Smooth muscle cell of the umbilical artery (primary cell): ENCODE results near the gene GADD45A. TPM values are rescaled to one million over a fixed set of nuclear protein-coding genes. Genes with fewer than 3 reads are reported as not detected.

ENCODE experiments used
- total RNA-seq: library from RNA; depleted of rRNA; stranded (reverse); fragments of >200 nt; gene quantifications from 2 replicates; pipeline ENCODE4 v1.2.3, GENCODE V29; 2014

Gene GADD45A, protein sequence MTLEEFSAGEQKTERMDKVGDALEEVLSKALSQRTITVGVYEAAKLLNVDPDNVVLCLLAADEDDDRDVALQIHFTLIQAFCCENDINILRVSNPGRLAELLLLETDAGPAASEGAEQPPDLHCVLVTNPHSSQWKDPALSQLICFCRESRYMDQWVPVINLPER
- total RNA-seq, result 74.8 and 80.2 TPM in 2 replicates

DNA sequence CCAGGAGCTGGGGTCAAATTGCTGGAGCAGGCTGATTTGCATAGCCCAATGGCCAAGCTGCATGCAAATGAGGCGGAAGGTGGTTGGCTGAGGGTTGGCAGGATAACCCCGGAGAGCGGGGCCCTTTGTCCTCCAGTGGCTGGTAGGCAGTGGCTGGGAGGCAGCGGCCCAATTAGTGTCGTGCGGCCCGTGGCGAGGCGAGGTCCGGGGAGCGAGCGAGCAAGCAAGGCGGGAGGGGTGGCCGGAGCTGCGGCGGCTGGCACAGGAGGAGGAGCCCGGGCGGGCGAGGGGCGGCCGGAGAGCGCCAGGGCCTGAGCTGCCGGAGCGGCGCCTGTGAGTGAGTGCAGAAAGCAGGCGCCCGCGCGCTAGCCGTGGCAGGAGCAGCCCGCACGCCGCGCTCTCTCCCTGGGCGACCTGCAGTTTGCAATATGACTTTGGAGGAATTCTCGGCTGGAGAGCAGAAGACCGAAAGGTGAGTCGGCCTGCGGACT lies at the start of gene GADD45A:
Gene GADD45A (plus strand): TSS at position 135 of the 491 bp plus-strand sequence. CDS start 294 bp downstream, at position 429.

Other genes starting within 250 kb of the GADD45A start
- 149 and 228 TPM in 2 replicates for gene GNG12, start 148.3 kb downstream of the GADD45A start, total RNA-seq